ENCODE data around the gene KLHDC4. TPM values are rescaled to one million over a fixed set of nuclear protein-coding genes. Genes with fewer than 3 reads are reported as not detected.

The KLHDC4 gene
- total RNA-seq, 2 experiments from 2014 or later = 147 to 233 TPM

- peak overlapping the region; percentile 99 for H3K27ac ChIP-seq (ENCODE audit: low read depth, low read length, poor library complexity, severe bottlenecking)
- H4K20me1 ChIP-seq (ENCODE audit: insufficient read depth, low read length) = no peaks in the 10 kb centered on the region
- H3K9me2 ChIP-seq (ENCODE audit: insufficient read depth, low read length) = no peaks in the 10 kb centered on the region
- no peaks in the 10 kb centered on the region for H3K9me3 ChIP-seq (ENCODE audit: low read length)
- CTCF ChIA-PET (ENCODE audit: unreplicated experiment) = interaction anchor here (0.6 to 2.9 kb wide), 3 partner anchors 13 to 164 kb away, joined by 3 to 10 read pairs (median 4); no protein-coding TSS in a partner anchor
- H3K79me2 ChIP-seq (ENCODE audit: insufficient read depth, low read depth, low read length) = peaks cover 3% of the 10 kb centered on the region; the same call in 1 of the 2 replicates
- TF ChIP-seq CTCF (conservative IDR thresholded peaks at IDR 0.05; ENCODE audit: low read length) (no peak), EZH2phosphoT487 (IDR thresholded peaks at IDR 0.05; ENCODE audit: borderline replicate concordance, low read depth, low read length) (no peak)
- H2AFZ ChIP-seq (ENCODE audit: low read length) = no peak overlapping the region
- H3K36me3 ChIP-seq (ENCODE audit: insufficient read depth, low read length) = peaks cover 72% of the 10 kb centered on the region
- BruUV-seq (replicated peaks) = no TSS peak
- intact Hi-C loops (cut with micrococcal nuclease; ENCODE audit: unreplicated experiment) = loop anchor here (1.0 to 10.0 kb wide), 9 partner anchors 23 to 1267 kb away; partner anchors contain the start of gene MAP1LC3B
- DNase-seq (ENCODE audit: low spot score) = no peak
- peaks cover 73% of the 10 kb centered on the region for H3K4me1 ChIP-seq (ENCODE audit: insufficient read depth, low read length, poor library complexity, severe bottlenecking)
- POLR2A ChIA-PET = interaction anchor here (0.6 to 2.2 kb wide), 6 partner anchors 10 to 347 kb away, joined by 3 to 12 read pairs (median 6); no protein-coding TSS in a partner anchor
- peak overlapping the region; percentile 70 for H3K4me2 ChIP-seq (ENCODE audit: low read length)
- H3K4me3 ChIP-seq (ENCODE audit: low read depth, low read length, poor library complexity, severe bottlenecking) = no peak overlapping the region
These were observed 65.2 kb downstream of the KLHDC4 start for GRCh38 chr16:87700406-87701077.

GRCh38 chr16:87698676-87699199 is 67.0 kb downstream of the KLHDC4 start:
- H3K79me2 ChIP-seq (ENCODE audit: insufficient read depth, low read depth, low read length) = no peaks in the 10 kb centered on the region
- no peak overlapping the region for H2AFZ ChIP-seq (ENCODE audit: low read length)
- H3K36me3 ChIP-seq (ENCODE audit: insufficient read depth, low read length) = peaks cover 70% of the 10 kb centered on the region
- H3K4me1 ChIP-seq (ENCODE audit: insufficient read depth, low read length, poor library complexity, severe bottlenecking) = peaks cover 69% of the 10 kb centered on the region
- H4K20me1 ChIP-seq (ENCODE audit: insufficient read depth, low read length) = no peaks in the 10 kb centered on the region
- intact Hi-C loops (cut with micrococcal nuclease; ENCODE audit: unreplicated experiment) = no loop called here
- ChIA-PET POLR2A (interaction anchor here (0.6 to 1.6 kb wide), 7 partner anchors 14 to 381 kb away, joined by 3 to 6 read pairs (median 3); no protein-coding TSS in a partner anchor), CTCF (ENCODE audit: unreplicated experiment) (interaction anchor here (1.0 to 1.8 kb wide), 2 partner anchors 26 to 27 kb away, joined by 3 to 6 read pairs; no protein-coding TSS in a partner anchor)
- H3K27ac ChIP-seq (ENCODE audit: low read depth, low read length, poor library complexity, severe bottlenecking) = peak overlapping the region; percentile 99
- no peaks in the 10 kb centered on the region for H3K9me3 ChIP-seq (ENCODE audit: low read length)
- H3K4me2 ChIP-seq (ENCODE audit: low read length) = peak overlapping the region; percentile 70
- DNase-seq (ENCODE audit: low spot score) = peak; percentile 84
- TF ChIP-seq CTCF (conservative IDR thresholded peaks at IDR 0.05; ENCODE audit: low read length) = no peak
- TF ChIP-seq EZH2phosphoT487 (IDR thresholded peaks at IDR 0.05; ENCODE audit: borderline replicate concordance, low read depth, low read length) = no peak
- H3K4me3 ChIP-seq (ENCODE audit: low read depth, low read length, poor library complexity, severe bottlenecking) = peak overlapping the region; percentile 40
- no TSS peak for BruUV-seq (replicated peaks)
- no peaks in the 10 kb centered on the region for H3K9me2 ChIP-seq (ENCODE audit: insufficient read depth, low read length)

All from OCI-LY7 (cell line).